GM12801 (cell line): ENCODE results near the gene PCGF3.

Experiments used
- TF ChIP-seq, protein P1 (sequence below): IDR thresholded peaks from one replicate; pipeline ENCODE4 v1.5.1; 2011; ENCODE audit warnings: control low read depth; ENCODE audit not compliant: insufficient read length; ENCODE audit errors: extremely low read depth

Gene PCGF3

GRCh38 chr4:718460-718859, 12.8 kb downstream of the PCGF3 start:
- TF ChIP-seq, protein P1, sequence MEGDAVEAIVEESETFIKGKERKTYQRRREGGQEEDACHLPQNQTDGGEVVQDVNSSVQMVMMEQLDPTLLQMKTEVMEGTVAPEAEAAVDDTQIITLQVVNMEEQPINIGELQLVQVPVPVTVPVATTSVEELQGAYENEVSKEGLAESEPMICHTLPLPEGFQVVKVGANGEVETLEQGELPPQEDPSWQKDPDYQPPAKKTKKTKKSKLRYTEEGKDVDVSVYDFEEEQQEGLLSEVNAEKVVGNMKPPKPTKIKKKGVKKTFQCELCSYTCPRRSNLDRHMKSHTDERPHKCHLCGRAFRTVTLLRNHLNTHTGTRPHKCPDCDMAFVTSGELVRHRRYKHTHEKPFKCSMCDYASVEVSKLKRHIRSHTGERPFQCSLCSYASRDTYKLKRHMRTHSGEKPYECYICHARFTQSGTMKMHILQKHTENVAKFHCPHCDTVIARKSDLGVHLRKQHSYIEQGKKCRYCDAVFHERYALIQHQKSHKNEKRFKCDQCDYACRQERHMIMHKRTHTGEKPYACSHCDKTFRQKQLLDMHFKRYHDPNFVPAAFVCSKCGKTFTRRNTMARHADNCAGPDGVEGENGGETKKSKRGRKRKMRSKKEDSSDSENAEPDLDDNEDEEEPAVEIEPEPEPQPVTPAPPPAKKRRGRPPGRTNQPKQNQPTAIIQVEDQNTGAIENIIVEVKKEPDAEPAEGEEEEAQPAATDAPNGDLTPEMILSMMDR = no peak

DNA sequence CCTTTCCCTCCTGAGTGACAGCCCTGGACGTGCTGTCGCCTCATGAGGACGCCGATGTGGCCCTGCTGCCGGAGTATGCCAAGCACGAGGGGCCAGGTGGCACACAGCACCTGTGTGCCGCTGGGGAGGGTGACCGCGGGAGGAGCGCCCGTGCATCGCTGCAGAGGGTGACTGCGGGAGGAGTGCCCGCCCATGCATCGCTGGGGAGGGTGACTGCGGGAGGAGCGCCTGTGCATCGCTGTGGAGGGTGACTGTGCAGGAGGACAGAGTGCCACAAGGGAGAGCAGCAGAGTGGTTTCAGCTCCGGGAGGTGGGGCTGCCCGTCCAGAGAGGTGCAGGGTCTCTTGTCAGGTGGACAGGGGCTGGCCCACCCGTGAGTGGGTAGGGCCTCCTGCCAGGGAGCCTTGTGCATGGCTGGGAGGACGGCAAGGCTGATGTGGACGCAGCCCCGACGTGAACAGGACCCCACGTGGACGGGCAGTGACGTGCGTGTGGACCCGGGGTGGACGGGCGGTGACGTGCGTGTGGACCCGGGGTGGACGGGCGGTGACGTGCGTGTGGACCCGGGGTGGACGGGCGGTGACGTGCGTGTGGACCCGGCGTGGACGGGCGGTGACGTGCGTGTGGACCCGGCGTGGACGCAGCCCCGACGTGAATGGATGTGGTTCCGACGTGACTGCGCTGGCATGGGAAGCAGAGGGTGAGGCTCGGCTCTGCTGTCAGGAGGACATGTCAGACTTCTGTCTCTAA, 14.7 kb downstream of the PCGF3 start:
- TF ChIP-seq, protein P1 = no peak

GRCh38 chr4:721261-722168, 15.9 kb downstream of the PCGF3 start:
- TF ChIP-seq, protein P1 = no peak

DNA sequence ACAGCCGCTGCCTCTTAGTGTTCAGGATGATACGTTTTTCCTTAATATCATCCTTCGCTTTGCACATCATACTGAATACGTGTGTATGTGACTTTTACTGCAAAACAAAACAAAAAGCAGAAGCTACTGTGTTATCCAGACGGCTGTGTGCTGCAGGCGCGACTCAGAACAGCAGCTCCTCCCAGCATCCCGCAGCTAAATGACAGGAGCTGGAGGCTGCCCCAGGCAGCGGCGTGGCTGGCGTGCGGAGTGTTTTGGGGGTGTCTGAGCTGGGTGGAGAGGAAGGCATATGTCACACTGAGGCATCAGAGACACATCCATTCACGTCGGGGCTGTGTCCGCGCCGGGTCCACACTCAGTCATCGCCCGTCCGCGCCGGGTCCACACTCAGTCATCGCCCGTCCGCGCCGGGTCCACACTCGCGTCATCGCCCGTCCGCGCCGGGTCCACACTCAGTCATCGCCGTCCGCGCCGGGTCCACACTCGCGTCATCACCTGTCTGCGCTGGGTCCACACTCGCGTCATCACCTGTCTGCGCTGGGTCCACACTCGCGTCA, 16.6 kb downstream of the PCGF3 start:
- TF ChIP-seq, protein P1 = no peak

GRCh38 chr4:722851-723360, 17.3 kb downstream of the PCGF3 start:
- TF ChIP-seq, protein P1 = no peak

GRCh38 chr4:723751-724530, 18.3 kb downstream of the PCGF3 start:
- TF ChIP-seq, protein P1 = no peak
